Measurements from ENCODE around the gene DHRS7. TPM values are rescaled to one million over a fixed set of nuclear protein-coding genes. Genes with fewer than 3 reads are reported as not detected.

Gene DHRS7
- total RNA-seq, 2 donors from 2014 or later: 37.7 to 42.8 TPM

GRCh38 chr14:60197629-60198303 is 32.6 kb upstream of the DHRS7 start:
- DNase-seq: no peak
- Histone ChIP-seq H3K4me3 (ENCODE audit: low read length) (no peak overlapping the region), H3K27ac (ENCODE audit: low read depth, low read length) (no peak overlapping the region), H3K4me1 (ENCODE audit: control insufficient read depth, insufficient read depth, low read length) (no peaks in the 10 kb centered on the region), H3K36me3 (ENCODE audit: control insufficient read depth, insufficient read depth, low read length) (no peaks in the 10 kb centered on the region), H3K9me3 (ENCODE audit: control insufficient read depth, low read length) (peaks cover 14% of the 10 kb centered on the region), H3K9ac (ENCODE audit: extremely low read depth, low read length, poor library complexity, severe bottlenecking) (no peak overlapping the region), H3K27me3 (ENCODE audit: control insufficient read depth, insufficient read depth, low read length, poor library complexity, severe bottlenecking) (no peaks in the 10 kb centered on the region)
- Mint-ChIP-seq H3K9me3 (peaks cover 8% of the 10 kb centered on the region), H3K27me3 (ENCODE audit: insufficient read depth) (peaks cover 2% of the 10 kb centered on the region), H3K4me3 (no peak overlapping the region), H3K4me1 (peaks cover 2% of the 10 kb centered on the region), H3K27ac (peak overlapping the region; percentile 52), H3K36me3 (ENCODE audit: low read depth) (no peaks in the 10 kb centered on the region)
- WGBS, 2 experiments (ENCODE audit: insufficient coverage in 1 of 2, insufficient read length in 1 of 2): 91 to 100% methylated on average over 1 of the region's 1 CpG
- no peak for TF ChIP-seq CTCF (conservative IDR thresholded peaks at IDR 0.05)

DNA sequence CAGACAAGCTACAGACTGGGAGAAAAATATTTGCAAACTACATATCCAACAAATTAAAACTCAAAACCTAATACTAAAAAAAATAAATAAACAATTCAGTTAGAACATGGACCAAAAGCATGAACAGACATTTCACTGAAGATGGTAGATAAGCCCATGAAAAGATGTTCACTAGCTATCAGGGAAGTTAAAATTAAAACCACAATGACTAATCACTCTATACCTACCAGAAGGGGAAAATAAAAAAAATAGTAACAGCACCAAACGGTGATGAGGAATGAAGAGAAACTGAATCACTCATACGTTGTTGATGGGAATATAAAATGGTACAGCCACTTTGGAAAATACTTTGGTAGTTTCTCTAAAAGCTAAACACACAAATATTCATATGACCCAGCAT is 31.1 kb upstream of the DHRS7 start:
- DNase-seq: no peak
- Mint-ChIP-seq H3K36me3 (ENCODE audit: low read depth) (no peaks in the 10 kb centered on the region), H3K27me3 (ENCODE audit: insufficient read depth) (peaks cover 2% of the 10 kb centered on the region), H3K27ac (no peak overlapping the region), H3K4me3 (no peak overlapping the region), H3K9me3 (peaks cover 5% of the 10 kb centered on the region), H3K4me1 (peaks cover 2% of the 10 kb centered on the region)
- Histone ChIP-seq H3K27ac (ENCODE audit: low read depth, low read length) (no peak overlapping the region), H3K9ac (ENCODE audit: extremely low read depth, low read length, poor library complexity, severe bottlenecking) (no peak overlapping the region), H3K27me3 (ENCODE audit: control insufficient read depth, insufficient read depth, low read length, poor library complexity, severe bottlenecking) (no peaks in the 10 kb centered on the region), H3K36me3 (ENCODE audit: control insufficient read depth, insufficient read depth, low read length) (no peaks in the 10 kb centered on the region), H3K9me3 (ENCODE audit: control insufficient read depth, low read length) (peaks cover 12% of the 10 kb centered on the region), H3K4me3 (ENCODE audit: low read length) (no peak overlapping the region), H3K4me1 (ENCODE audit: control insufficient read depth, insufficient read depth, low read length) (no peaks in the 10 kb centered on the region)
- TF ChIP-seq CTCF (conservative IDR thresholded peaks at IDR 0.05): no peak
- WGBS, 2 experiments (ENCODE audit: insufficient coverage in 1 of 2, insufficient read length in 1 of 2): 86% methylated on average over 1 of the region's 2 CpGs; no CpG with 5 or more reads in 1 of the 2 experiments

DNA sequence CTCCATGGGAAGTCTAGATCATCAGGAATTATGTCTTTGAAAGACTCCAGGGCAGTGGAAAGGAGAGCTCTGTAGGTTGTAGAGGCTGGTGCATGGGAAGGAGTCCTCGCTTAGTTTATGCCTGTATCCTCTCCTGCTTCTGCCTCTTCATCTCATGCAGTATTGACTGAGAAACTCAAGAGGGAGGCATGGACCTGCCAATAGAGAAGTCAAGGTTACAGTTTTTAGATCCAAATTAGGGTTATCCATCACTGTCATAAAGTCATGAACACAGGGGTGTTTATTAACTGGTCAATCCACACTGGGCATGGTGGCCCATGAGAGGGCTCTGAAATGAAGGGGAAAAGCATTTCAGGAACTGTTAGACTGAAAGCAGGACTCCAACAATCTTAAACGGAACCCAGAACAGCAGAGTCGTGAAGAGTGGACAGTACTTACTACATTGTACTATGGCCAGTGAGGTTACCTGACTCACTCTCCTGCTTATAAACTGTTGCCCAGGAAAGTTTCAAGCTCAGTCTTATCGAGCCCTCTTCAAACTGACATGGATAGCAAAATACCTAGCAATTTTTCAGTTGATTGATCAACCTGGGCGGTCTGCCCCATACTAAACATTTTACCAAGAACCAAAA is 30.1 kb upstream of the DHRS7 start:
- Histone ChIP-seq H3K9ac (ENCODE audit: extremely low read depth, low read length, poor library complexity, severe bottlenecking) (no peak overlapping the region), H3K9me3 (ENCODE audit: control insufficient read depth, low read length) (peaks cover 11% of the 10 kb centered on the region), H3K4me1 (ENCODE audit: control insufficient read depth, insufficient read depth, low read length) (no peaks in the 10 kb centered on the region), H3K27me3 (ENCODE audit: control insufficient read depth, insufficient read depth, low read length, poor library complexity, severe bottlenecking) (no peaks in the 10 kb centered on the region), H3K27ac (ENCODE audit: low read depth, low read length) (no peak overlapping the region), H3K36me3 (ENCODE audit: control insufficient read depth, insufficient read depth, low read length) (no peaks in the 10 kb centered on the region), H3K4me3 (ENCODE audit: low read length) (no peak overlapping the region)
- Mint-ChIP-seq H3K4me3 (no peak overlapping the region), H3K27me3 (ENCODE audit: insufficient read depth) (peaks cover 2% of the 10 kb centered on the region), H3K27ac (no peak overlapping the region), H3K36me3 (ENCODE audit: low read depth) (no peaks in the 10 kb centered on the region), H3K9me3 (peaks cover 3% of the 10 kb centered on the region), H3K4me1 (peaks cover 2% of the 10 kb centered on the region)
- WGBS, 2 experiments (ENCODE audit: insufficient coverage in 1 of 2, insufficient read length in 1 of 2): 90% methylated on average over 4 to 5 of the region's 5 CpGs
- peak; percentile 64 for TF ChIP-seq CTCF (conservative IDR thresholded peaks at IDR 0.05)
- no peak for DNase-seq

All from endodermal cell (in vitro differentiated cells).